Stimulated activated CD8-positive, alpha-beta memory T cell treated with anti-CD3 and anti-CD28 coated beads, Interleukin-2, amount 100 ng/mL, for 1 hour (primary cell): ENCODE results near the gene MUC2.

Experiments used
- DNase-seq, 2 donors: peaks; one replicate each; pipeline ENCODE4 v3.0.0-alpha.2; 2020; ENCODE audit warnings: low read depth in 2 of 2

MUC2 gene

GRCh38 chr11:1074244-1075221 is at the start of gene MUC2:
Gene MUC2, plus strand, starts transcription at chr11:1074874.
- DNase-seq: no peak

GRCh38 chr11:1025410-1026162 is 49.1 kb upstream of the MUC2 start:
- no peak for DNase-seq

GRCh38 chr11:1026163-1026450 is 48.6 kb upstream of the MUC2 start:
- no peak for DNase-seq

- no peak for DNase-seq
Measured at GRCh38 chr11:1026641-1027482, 47.8 kb upstream of the MUC2 start.

- no peak for DNase-seq
Measured at GRCh38 chr11:1027483-1028290, 47.0 kb upstream of the MUC2 start.

- no peak for DNase-seq
Measured at GRCh38 chr11:1028291-1028540, 46.5 kb upstream of the MUC2 start.

- DNase-seq: no peak
Measured at GRCh38 chr11:1028616-1029015, 46.1 kb upstream of the MUC2 start.

GRCh38 chr11:1029051-1029450 is 45.6 kb upstream of the MUC2 start:
- no peak for DNase-seq

- DNase-seq: no peak
Measured at GRCh38 chr11:1029654-1030053, 45.0 kb upstream of the MUC2 start.

GRCh38 chr11:1030086-1030485 is 44.6 kb upstream of the MUC2 start:
- DNase-seq: no peak

- DNase-seq: no peak
Measured at GRCh38 chr11:1030556-1030955, 44.1 kb upstream of the MUC2 start.

GRCh38 chr11:1031121-1031899 is 43.4 kb upstream of the MUC2 start:
- no peak for DNase-seq

GRCh38 chr11:1032310-1032891 is 42.3 kb upstream of the MUC2 start:
- no peak for DNase-seq

GRCh38 chr11:1033016-1033798 is 41.5 kb upstream of the MUC2 start:
- no peak for DNase-seq

GRCh38 chr11:1034001-1034400 is 40.7 kb upstream of the MUC2 start:
- no peak for DNase-seq

- no peak for DNase-seq
Measured at GRCh38 chr11:1034456-1035295, 40.0 kb upstream of the MUC2 start.

GRCh38 chr11:1035577-1036283 is 38.9 kb upstream of the MUC2 start:
- no peak for DNase-seq

- no peak for DNase-seq
Measured at GRCh38 chr11:1036303-1036923, 38.3 kb upstream of the MUC2 start, which contains the start of gene MUC6. Gene MUC6, minus strand, starts transcription at chr11:1036718. Its CDS starts 63 bp downstream, at chr11:1036655.
